DND-41 (cell line): Measurements from ENCODE around the gene MAL.
"Not testable (repeated sequence)": the region's sequence is repeated elsewhere in the genome, so short reads cannot be mapped to it uniquely, and the experiment has no call there.

Source experiments
- ATAC-seq: fragments of 200-7000 bp; cut with Tn5 transposase; 3 replicates; pipeline ENCODE4 v1.9.1; 2021; ENCODE audit warnings: low read depth; ENCODE audit not compliant: insufficient read depth
- DNase-seq: peaks from one replicate; pipeline ENCODE4 v3.0.0-alpha.2; 2020
- H2AFZ ChIP-seq: 2 replicates; pipeline ENCODE4 v1.6.0; 2012; ENCODE audit warnings: low read depth, low read length
- H3K27ac ChIP-seq: 2 replicates; pipeline ENCODE4 v1.5.1; 2012; ENCODE audit warnings: low read length, inconsistent platforms
- H3K27me3 ChIP-seq: fragments of 200-600 bp; sonication (generic); 2 replicates; pipeline ENCODE4 v1.6.0; 2012; ENCODE audit warnings: low read length, mild to moderate bottlenecking, inconsistent platforms; ENCODE audit not compliant: insufficient read depth, poor library complexity
- H3K36me3 ChIP-seq: 2 replicates; pipeline ENCODE4 v1.5.1; 2012; ENCODE audit warnings: low read length, inconsistent platforms; ENCODE audit not compliant: insufficient read depth
- H3K4me1 ChIP-seq: 2 replicates; pipeline ENCODE4 v1.5.1; 2012; ENCODE audit warnings: mild to moderate bottlenecking, low read length; ENCODE audit not compliant: insufficient read depth
- H3K4me2 ChIP-seq: 2 replicates; pipeline ENCODE4 v1.6.0; 2012; ENCODE audit warnings: mild to moderate bottlenecking, moderate library complexity, low read length, inconsistent platforms; ENCODE audit not compliant: insufficient read depth
- H3K4me3 ChIP-seq, 2 experiments: fragments of 200-600 bp in 1 of 2; shearing (Covaris generic) in 1 of 2; 2 replicates each; pipeline ENCODE4 v1.5.1; 2012 to 2016; ENCODE audit warnings: inconsistent platforms in 2 of 2, low read length in 2 of 2, mild to moderate bottlenecking in 2 of 2, low read depth in 1 of 2, moderate library complexity in 1 of 2
- H3K79me2 ChIP-seq: 2 replicates; pipeline ENCODE4 v1.6.0; 2012; ENCODE audit warnings: low read length, inconsistent platforms; ENCODE audit not compliant: insufficient read depth
- H3K9ac ChIP-seq: 2 replicates; pipeline ENCODE4 v1.6.0; 2012; ENCODE audit warnings: low read depth, mild to moderate bottlenecking, inconsistent platforms, low read length, moderate library complexity
- H3K9me3 ChIP-seq: 2 replicates; pipeline ENCODE4 v1.5.1; 2012; ENCODE audit warnings: low read length, moderate library complexity, mild to moderate bottlenecking, inconsistent platforms; ENCODE audit not compliant: insufficient read depth, severe bottlenecking
- H4K20me1 ChIP-seq: 2 replicates; pipeline ENCODE4 v1.6.0; 2012; ENCODE audit warnings: low read length; ENCODE audit not compliant: insufficient read depth
- EZH2 ChIP-seq: IDR thresholded peaks from 3 replicates; pipeline ENCODE4 v1.6.1; 2012; ENCODE audit warnings: borderline replicate concordance, low read depth, mild to moderate bottlenecking, moderate library complexity, low read length, inconsistent platforms; ENCODE audit not compliant: severe bottlenecking
- TF ChIP-seq, protein P1 (sequence below): IDR thresholded peaks from 2 replicates; pipeline ENCODE4 v1.5.1; 2012; ENCODE audit warnings: borderline replicate concordance, low read length, moderate library complexity, mild to moderate bottlenecking; ENCODE audit not compliant: poor library complexity, severe bottlenecking; ENCODE audit errors: extremely low read depth

Gene MAL

DNA sequence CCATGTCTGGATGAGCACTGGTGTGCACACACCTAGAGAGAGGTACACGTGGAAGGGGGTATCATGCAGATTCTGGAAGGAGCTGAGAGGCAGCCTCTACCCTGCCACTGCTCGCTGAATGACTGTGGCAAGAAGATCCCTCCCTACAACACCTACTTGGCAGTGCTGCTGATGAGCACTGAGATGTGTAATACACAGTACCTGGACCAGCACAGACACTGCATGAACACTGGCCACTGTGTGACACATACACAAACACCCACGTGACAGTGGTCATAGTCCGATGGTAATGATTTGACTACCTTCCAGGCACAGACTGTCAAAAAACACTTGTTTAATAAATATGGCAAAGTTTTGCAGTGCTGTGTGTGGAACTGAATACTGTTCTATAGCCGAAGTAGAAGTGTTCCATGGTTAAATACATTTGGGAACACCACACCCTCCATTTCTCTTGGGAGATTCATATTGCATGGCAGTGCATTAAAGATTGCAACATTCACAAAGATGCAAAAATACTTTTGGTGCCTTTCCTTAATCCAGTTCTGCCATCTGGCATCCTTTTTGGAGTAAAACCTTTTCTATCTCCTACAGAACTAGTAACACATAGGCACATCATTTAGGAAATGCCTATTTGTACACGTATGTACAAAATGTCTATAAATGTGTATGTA, 66.5 kb downstream of the MAL start:
- Histone ChIP-seq H2AFZ (no peak overlapping the region), H3K9me3 (no peaks in the 10 kb centered on the region), H3K27ac (no peak overlapping the region), H3K4me3 (no peak overlapping the region), H3K4me2 (no peak overlapping the region), H3K9ac (no peak overlapping the region), H4K20me1 (peaks cover 9% of the 10 kb centered on the region; the same call in 1 of the 2 replicates), H3K36me3 (peaks cover 67% of the 10 kb centered on the region), H3K79me2 (peaks cover 7% of the 10 kb centered on the region; the same call in 1 of the 2 replicates), H3K27me3 (no peaks in the 10 kb centered on the region), H3K4me1 (no peaks in the 10 kb centered on the region)
- TF ChIP-seq, protein P1, sequence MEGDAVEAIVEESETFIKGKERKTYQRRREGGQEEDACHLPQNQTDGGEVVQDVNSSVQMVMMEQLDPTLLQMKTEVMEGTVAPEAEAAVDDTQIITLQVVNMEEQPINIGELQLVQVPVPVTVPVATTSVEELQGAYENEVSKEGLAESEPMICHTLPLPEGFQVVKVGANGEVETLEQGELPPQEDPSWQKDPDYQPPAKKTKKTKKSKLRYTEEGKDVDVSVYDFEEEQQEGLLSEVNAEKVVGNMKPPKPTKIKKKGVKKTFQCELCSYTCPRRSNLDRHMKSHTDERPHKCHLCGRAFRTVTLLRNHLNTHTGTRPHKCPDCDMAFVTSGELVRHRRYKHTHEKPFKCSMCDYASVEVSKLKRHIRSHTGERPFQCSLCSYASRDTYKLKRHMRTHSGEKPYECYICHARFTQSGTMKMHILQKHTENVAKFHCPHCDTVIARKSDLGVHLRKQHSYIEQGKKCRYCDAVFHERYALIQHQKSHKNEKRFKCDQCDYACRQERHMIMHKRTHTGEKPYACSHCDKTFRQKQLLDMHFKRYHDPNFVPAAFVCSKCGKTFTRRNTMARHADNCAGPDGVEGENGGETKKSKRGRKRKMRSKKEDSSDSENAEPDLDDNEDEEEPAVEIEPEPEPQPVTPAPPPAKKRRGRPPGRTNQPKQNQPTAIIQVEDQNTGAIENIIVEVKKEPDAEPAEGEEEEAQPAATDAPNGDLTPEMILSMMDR: no peak
- ATAC-seq (no peak), DNase-seq (no peak)

- H4K20me1 ChIP-seq, H3K4me3 ChIP-seq, H3K4me2 ChIP-seq, H3K27ac ChIP-seq, ATAC-seq, DNase-seq, H3K9ac ChIP-seq, H3K27me3 ChIP-seq, H3K4me1 ChIP-seq, H2AFZ ChIP-seq, H3K9me3 ChIP-seq: not testable (repeated sequence)
- peaks cover 62% of the 10 kb centered on the region for H3K36me3 ChIP-seq
- H3K79me2 ChIP-seq: peaks cover 16% of the 10 kb centered on the region; the same call in 1 of the 2 replicates
Measured at GRCh38 chr2:95098273-95098672, 72.8 kb downstream of the MAL start.

GRCh38 chr2:95099910-95100309, 74.4 kb downstream of the MAL start:
- Histone ChIP-seq H4K20me1 (no peaks in the 10 kb centered on the region), H3K4me2 (no peak overlapping the region), H3K79me2 (peaks cover 16% of the 10 kb centered on the region; the same call in 1 of the 2 replicates), H3K27ac (no peak overlapping the region), H3K9ac (no peak overlapping the region), H2AFZ (no peak overlapping the region), H3K27me3 (no peaks in the 10 kb centered on the region), H3K9me3 (no peaks in the 10 kb centered on the region), H3K4me1 (no peaks in the 10 kb centered on the region), H3K4me3 (no peak overlapping the region), H3K36me3 (peaks cover 70% of the 10 kb centered on the region)
- ATAC-seq: no peak
- TF ChIP-seq, protein P1: no peak
- no peak for TF ChIP-seq EZH2
- DNase-seq: no peak
